HFFc6 (cell line): ENCODE data around the gene B4GALT5. TPM values are rescaled to one million over a fixed set of nuclear protein-coding genes. Genes with fewer than 3 reads are reported as not detected.

Experiments used
- DNase-seq: peaks from one replicate; pipeline ENCODE4 v3.0.0-alpha.2; 2018
- H3K27ac Mint-ChIP-seq: 2 replicates; pipeline ENCODE4 v1.8.0; 2020; ENCODE audit warnings: mild to moderate bottlenecking, mixed read lengths
- H3K27me3 Mint-ChIP-seq: 2 replicates; pipeline ENCODE4 v1.8.0; 2021; ENCODE audit warnings: mild to moderate bottlenecking, moderate library complexity, mixed read lengths; ENCODE audit not compliant: insufficient read depth
- H3K36me3 Mint-ChIP-seq: 2 replicates; pipeline ENCODE4 v1.8.0; 2021; ENCODE audit warnings: low read depth, mixed read lengths
- H3K4me1 Mint-ChIP-seq: 2 replicates; pipeline ENCODE4 v1.8.0; 2020; ENCODE audit warnings: low read depth, mixed read lengths
- H3K4me3 Mint-ChIP-seq: 2 replicates; pipeline ENCODE4 v1.8.0; 2020; ENCODE audit warnings: mild to moderate bottlenecking, moderate library complexity, mixed read lengths
- H3K9me3 Mint-ChIP-seq: 2 replicates; pipeline ENCODE4 v1.8.0; 2020; ENCODE audit warnings: mild to moderate bottlenecking, mixed read lengths
- CTCF ChIP-seq: fragments of 200-600 bp; sonication (generic); IDR thresholded peaks from 2 replicates; pipeline ENCODE4 v1.5.0; 2021; ENCODE audit warnings: antibody characterized with exemption, mild to moderate bottlenecking
- total RNA-seq, 6 experiments: library from RNA; stranded (reverse); fragmentation: NEBNext Ultra II Directional; extraction: Animal tissue kit (Norgen Biotek cat#: 25700); gene quantifications; 2 replicates in 1 of 6; 3 replicates in 5 of 6; pipeline ENCODE4 v1.2.3, GENCODE V29; 2021

B4GALT5 gene
- total RNA-seq, 6 experiments from 2014 or later, result 19.7 to 25.0 (median 21.9) TPM

- Mint-ChIP-seq H3K9me3 (no peaks in the 10 kb centered on the region), H3K36me3 (no peaks in the 10 kb centered on the region), H3K4me1 (peaks cover 23% of the 10 kb centered on the region), H3K4me3 (no peak overlapping the region), H3K27ac (no peak overlapping the region), H3K27me3 (no peaks in the 10 kb centered on the region; the same call in none of the 2 replicates)
- no peak for TF ChIP-seq CTCF
- no peak for DNase-seq
Observed at GRCh38 chr20:49601153-49601924, 112.3 kb downstream of the B4GALT5 start.

GRCh38 chr20:49599746-49600113, 113.9 kb downstream of the B4GALT5 start:
- Mint-ChIP-seq H3K27ac (no peak overlapping the region), H3K4me3 (no peak overlapping the region), H3K36me3 (no peaks in the 10 kb centered on the region), H3K9me3 (no peaks in the 10 kb centered on the region), H3K4me1 (peaks cover 34% of the 10 kb centered on the region), H3K27me3 (peaks cover 2% of the 10 kb centered on the region)
- TF ChIP-seq CTCF, result no peak
- DNase-seq, result no peak

- TF ChIP-seq CTCF, result no peak
- Mint-ChIP-seq H3K27me3 (peaks cover 9% of the 10 kb centered on the region), H3K4me1 (peaks cover 37% of the 10 kb centered on the region), H3K27ac (no peak overlapping the region), H3K36me3 (no peaks in the 10 kb centered on the region), H3K9me3 (no peaks in the 10 kb centered on the region), H3K4me3 (no peak overlapping the region)
- DNase-seq, result no peak
Observed at GRCh38 chr20:49597825-49598395, 115.8 kb downstream of the B4GALT5 start.

- H3K36me3 Mint-ChIP-seq, result no peaks in the 10 kb centered on the region
- H3K9me3 Mint-ChIP-seq, result no peaks in the 10 kb centered on the region
- peaks cover 18% of the 10 kb centered on the region for H3K27me3 Mint-ChIP-seq
- no peak overlapping the region; the same call in 1 of the 2 replicates for H3K4me3 Mint-ChIP-seq
- peak; percentile 52 for DNase-seq
- H3K4me1 Mint-ChIP-seq, result peaks cover 41% of the 10 kb centered on the region
- no peak for TF ChIP-seq CTCF
- peak overlapping the region; percentile 32 for H3K27ac Mint-ChIP-seq
Observed at GRCh38 chr20:49595811-49596561, 117.7 kb downstream of the B4GALT5 start.

GRCh38 chr20:49595346-49595745, 118.3 kb downstream of the B4GALT5 start:
- DNase-seq, result no peak
- Mint-ChIP-seq H3K9me3 (no peaks in the 10 kb centered on the region), H3K27me3 (peaks cover 18% of the 10 kb centered on the region), H3K4me1 (peaks cover 42% of the 10 kb centered on the region), H3K27ac (peak overlapping the region; percentile 6; the same call in 1 of the 2 replicates), H3K36me3 (no peaks in the 10 kb centered on the region), H3K4me3 (no peak overlapping the region)
- no peak for TF ChIP-seq CTCF
